ENCODE data around the gene FOXP1. TPM values are rescaled to one million over a fixed set of nuclear protein-coding genes. Genes with fewer than 3 reads are reported as not detected.

Gene FOXP1
- total and polyA plus RNA-seq, 2 donors (not counting 1 experiment from before 2014, with no cell fraction given) = 91.1 to 508 TPM

DNA sequence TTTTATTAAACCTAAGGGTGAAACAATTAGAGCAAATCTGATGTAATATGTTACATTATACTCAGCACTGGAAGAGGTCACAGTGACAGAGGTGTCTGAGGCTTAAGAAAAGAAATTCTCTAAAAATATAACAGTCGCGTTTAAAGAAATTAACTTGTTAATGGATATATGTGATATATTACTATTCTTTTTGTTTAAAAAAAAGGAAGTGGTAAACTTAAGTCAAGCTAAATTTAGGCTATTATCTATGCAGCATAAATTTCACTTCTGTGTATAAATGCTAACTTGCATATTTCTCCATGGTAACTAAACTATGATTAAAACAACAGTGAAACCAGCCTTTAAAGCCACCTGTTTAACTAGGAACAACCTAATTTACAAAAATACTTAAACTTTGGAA, 191.3 kb downstream of the FOXP1 start:
- DNase-seq = peak; percentile 84
- intact Hi-C loops (cut with micrococcal nuclease) = loop anchor here (1.0 to 5.0 kb wide), 8 partner anchors 31 to 381 kb away; partner anchors contain the start of gene FOXP1

DNA sequence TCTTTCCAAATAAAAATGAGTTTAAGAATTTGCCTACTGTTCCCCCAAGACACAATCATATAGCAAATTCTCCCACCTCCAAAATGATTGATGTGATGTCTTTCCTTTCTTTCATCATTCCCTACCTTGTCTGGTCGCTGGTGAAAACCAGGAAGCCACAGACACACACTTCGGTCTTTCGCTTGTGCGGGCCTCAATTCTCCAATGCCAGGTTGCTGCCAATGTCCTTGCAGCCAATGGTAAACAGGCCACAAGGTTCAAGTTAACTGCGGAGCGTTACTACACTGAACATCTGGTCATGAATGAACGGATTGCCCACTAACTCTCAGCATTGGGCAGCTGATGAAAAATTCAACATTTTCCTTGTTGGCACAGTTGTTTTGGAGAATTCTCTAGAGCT, 192.2 kb downstream of the FOXP1 start:
- Histone ChIP-seq H3K79me2 (ENCODE audit: control insufficient read depth, insufficient read depth, low read length) (peaks cover 73% of the 10 kb centered on the region), H3K27me3 (replicated peaks in 1 of 4; ENCODE audit: control extremely low read depth in 1 of 4, control insufficient read depth in 3 of 4, insufficient read depth in 4 of 4, low read length in 3 of 4) (no peaks in the 10 kb centered on the region), H3K4me2 (replicated peaks; ENCODE audit: low read depth, low read length, poor library complexity, severe bottlenecking) (peak overlapping the region; percentile 55), H3K36me3 (replicated peaks in 1 of 2; ENCODE audit: control extremely low read depth in 1 of 2, control insufficient read depth in 1 of 2, extremely low read depth in 1 of 2, insufficient read depth in 2 of 2, low read length in 1 of 2) (no peaks in the 10 kb centered on the region), H3K9ac (ENCODE audit: low read length) (peak overlapping the region; percentile 58), H3K9me3 (ENCODE audit: control extremely low read depth in 1 of 3, control insufficient read depth in 2 of 3, insufficient read depth in 1 of 3, low read length in 2 of 3) (peaks cover 0 to 2% (median 0%) of the 10 kb centered on the region in 3 donors), H3K4me1 (ENCODE audit: control insufficient read depth in 2 of 2, insufficient read depth in 2 of 2, low read length in 2 of 2) (peaks cover 84 to 90% of the 10 kb centered on the region in 2 donors), H3K27ac (ENCODE audit: low read length in 2 of 2) (peak overlapping the region; percentile 95 to 99), H4K20me1 (ENCODE audit: control insufficient read depth, insufficient read depth, low read length, poor library complexity, severe bottlenecking) (no peaks in the 10 kb centered on the region), H2AFZ (ENCODE audit: insufficient read depth, low read depth, low read length, poor library complexity, severe bottlenecking) (peak overlapping the region; percentile 7), H3K4me3 (ENCODE audit: control extremely low read depth in 1 of 5, extremely low read depth in 1 of 5, insufficient read depth in 1 of 5, low read depth in 2 of 5, low read length in 4 of 5) (peak overlapping the region in 3 of 5 experiments; percentile 6 to 16 (median 7))
- H3K9me3 Mint-ChIP-seq (ENCODE audit: insufficient read depth) = no peaks in the 10 kb centered on the region
- CTCF ChIA-PET = interaction anchor here (1.0 kb wide), 1 partner anchor 27 kb away, joined by 3 read pairs; no protein-coding TSS in a partner anchor
- intact Hi-C loops (cut with micrococcal nuclease) = loop anchor here (5.0 kb wide), 2 partner anchors 84 to 329 kb away; no protein-coding TSS in a partner anchor
- peak; percentile 50 for DNase-seq
- no peaks in the 10 kb centered on the region for H3K27me3 Mint-ChIP-seq
- WGBS (ENCODE audit: insufficient coverage) = 10% methylated on average over 7 of the region's 7 CpGs
- peaks cover 71% of the 10 kb centered on the region for H3K4me1 Mint-ChIP-seq
- peak overlapping the region; percentile 84 for H3K4me3 Mint-ChIP-seq
- TF ChIP-seq EZH2 (IDR thresholded peaks at IDR 0.05; ENCODE audit: borderline replicate concordance, insufficient read depth, low read depth, low read length, poor library complexity, severe bottlenecking) = no peak
- TF ChIP-seq, protein P1, sequence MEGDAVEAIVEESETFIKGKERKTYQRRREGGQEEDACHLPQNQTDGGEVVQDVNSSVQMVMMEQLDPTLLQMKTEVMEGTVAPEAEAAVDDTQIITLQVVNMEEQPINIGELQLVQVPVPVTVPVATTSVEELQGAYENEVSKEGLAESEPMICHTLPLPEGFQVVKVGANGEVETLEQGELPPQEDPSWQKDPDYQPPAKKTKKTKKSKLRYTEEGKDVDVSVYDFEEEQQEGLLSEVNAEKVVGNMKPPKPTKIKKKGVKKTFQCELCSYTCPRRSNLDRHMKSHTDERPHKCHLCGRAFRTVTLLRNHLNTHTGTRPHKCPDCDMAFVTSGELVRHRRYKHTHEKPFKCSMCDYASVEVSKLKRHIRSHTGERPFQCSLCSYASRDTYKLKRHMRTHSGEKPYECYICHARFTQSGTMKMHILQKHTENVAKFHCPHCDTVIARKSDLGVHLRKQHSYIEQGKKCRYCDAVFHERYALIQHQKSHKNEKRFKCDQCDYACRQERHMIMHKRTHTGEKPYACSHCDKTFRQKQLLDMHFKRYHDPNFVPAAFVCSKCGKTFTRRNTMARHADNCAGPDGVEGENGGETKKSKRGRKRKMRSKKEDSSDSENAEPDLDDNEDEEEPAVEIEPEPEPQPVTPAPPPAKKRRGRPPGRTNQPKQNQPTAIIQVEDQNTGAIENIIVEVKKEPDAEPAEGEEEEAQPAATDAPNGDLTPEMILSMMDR (IDR thresholded peaks at IDR 0.05) = no peak
- POLR2A ChIA-PET = no interaction called here
- H3K27ac Mint-ChIP-seq = peak overlapping the region; percentile 98
- no peak for ATAC-seq (ENCODE audit: low read depth)

More for the DNA sequence above, 191.3 kb downstream of the FOXP1 start:
- WGBS (ENCODE audit: insufficient coverage) = no CpG with 5 or more reads among the region's 2 CpGs
- Histone ChIP-seq H3K27me3 (replicated peaks in 1 of 4; ENCODE audit: control extremely low read depth in 1 of 4, control insufficient read depth in 3 of 4, insufficient read depth in 4 of 4, low read length in 3 of 4) (no peaks in the 10 kb centered on the region), H3K27ac (ENCODE audit: low read length in 2 of 2) (peak overlapping the region; percentile 95 to 99), H3K4me2 (replicated peaks; ENCODE audit: low read depth, low read length, poor library complexity, severe bottlenecking) (peak overlapping the region; percentile 55), H3K9ac (ENCODE audit: low read length) (peak overlapping the region; percentile 61), H3K79me2 (ENCODE audit: control insufficient read depth, insufficient read depth, low read length) (peaks cover 73% of the 10 kb centered on the region), H3K4me3 (ENCODE audit: control extremely low read depth in 1 of 5, extremely low read depth in 1 of 5, insufficient read depth in 1 of 5, low read depth in 2 of 5, low read length in 4 of 5) (peak overlapping the region in 3 of 5 experiments; percentile 6 to 16 (median 15)), H2AFZ (ENCODE audit: insufficient read depth, low read depth, low read length, poor library complexity, severe bottlenecking) (no peak overlapping the region), H3K36me3 (replicated peaks in 1 of 2; ENCODE audit: control extremely low read depth in 1 of 2, control insufficient read depth in 1 of 2, extremely low read depth in 1 of 2, insufficient read depth in 2 of 2, low read length in 1 of 2) (no peaks in the 10 kb centered on the region), H3K4me1 (ENCODE audit: control insufficient read depth in 2 of 2, insufficient read depth in 2 of 2, low read length in 2 of 2) (peaks cover 82 to 86% of the 10 kb centered on the region in 2 donors), H3K9me3 (ENCODE audit: control extremely low read depth in 1 of 3, control insufficient read depth in 2 of 3, insufficient read depth in 1 of 3, low read length in 2 of 3) (peaks cover 0 to 2% (median 0%) of the 10 kb centered on the region in 3 donors), H4K20me1 (ENCODE audit: control insufficient read depth, insufficient read depth, low read length, poor library complexity, severe bottlenecking) (no peaks in the 10 kb centered on the region)
- TF ChIP-seq, protein P1 (IDR thresholded peaks at IDR 0.05) = no peak
- TF ChIP-seq EZH2 (IDR thresholded peaks at IDR 0.05; ENCODE audit: borderline replicate concordance, insufficient read depth, low read depth, low read length, poor library complexity, severe bottlenecking) = no peak
- Mint-ChIP-seq H3K27ac (peak overlapping the region; percentile 98), H3K4me1 (peaks cover 73% of the 10 kb centered on the region), H3K9me3 (ENCODE audit: insufficient read depth) (no peaks in the 10 kb centered on the region), H3K27me3 (no peaks in the 10 kb centered on the region), H3K4me3 (peak overlapping the region; percentile 84)
- peak; percentile 50 for ATAC-seq (ENCODE audit: low read depth)
- CTCF ChIA-PET = interaction anchor here (0.5 kb wide), 1 partner anchor 265 kb away, joined by 3 read pairs; no protein-coding TSS in a partner anchor
- POLR2A ChIA-PET = interaction anchor here (0.5 to 0.6 kb wide), 6 partner anchors 24 to 190 kb away, joined by 3 to 6 read pairs (median 3); no protein-coding TSS in a partner anchor

Measured in B cell (primary cell).